ENCODE data around the gene NUCB1.
A peak's percentile ranks its signal among the peaks of the same experiment; 100 is the strongest.

Gene NUCB1

DNA sequence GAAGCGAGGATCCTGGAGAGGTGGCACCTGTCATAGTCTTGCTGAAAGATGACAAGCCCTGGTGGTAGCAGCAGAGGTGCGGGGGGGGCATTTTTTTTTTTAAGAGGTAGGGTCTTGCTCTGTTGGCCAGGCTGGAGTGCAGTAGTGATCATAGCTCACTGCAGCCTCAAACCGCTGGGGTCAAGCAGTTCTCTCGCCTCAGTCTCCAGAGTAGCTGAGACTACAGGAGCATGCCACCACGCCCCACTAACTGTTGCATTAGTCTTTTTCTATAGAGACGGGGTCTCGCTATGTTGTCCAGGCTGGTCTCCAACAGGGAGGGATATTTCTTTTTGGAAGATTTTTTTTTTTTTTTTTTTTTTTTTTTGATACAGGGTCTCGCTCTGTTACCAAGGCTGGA, 57.9 kb downstream of the NUCB1 start:
- H3K27ac ChIP-seq (ENCODE audit: low read depth, low read length): no peak overlapping the region
- H3K27me3 ChIP-seq (ENCODE audit: control insufficient read depth, insufficient read depth, low read length): no peaks in the 10 kb centered on the region
- peaks cover 21% of the 10 kb centered on the region for H3K4me1 ChIP-seq (ENCODE audit: control insufficient read depth, insufficient read depth, low read length)
- H3K9me3 ChIP-seq (ENCODE audit: control insufficient read depth, insufficient read depth, low read depth, low read length): no peaks in the 10 kb centered on the region
- no peak overlapping the region for H3K9ac ChIP-seq (ENCODE audit: low read length)
- H3K4me3 ChIP-seq (ENCODE audit: low read depth, low read length): no peak overlapping the region
- H3K36me3 ChIP-seq (ENCODE audit: control insufficient read depth, insufficient read depth, low read length): peaks cover 40% of the 10 kb centered on the region

DNA sequence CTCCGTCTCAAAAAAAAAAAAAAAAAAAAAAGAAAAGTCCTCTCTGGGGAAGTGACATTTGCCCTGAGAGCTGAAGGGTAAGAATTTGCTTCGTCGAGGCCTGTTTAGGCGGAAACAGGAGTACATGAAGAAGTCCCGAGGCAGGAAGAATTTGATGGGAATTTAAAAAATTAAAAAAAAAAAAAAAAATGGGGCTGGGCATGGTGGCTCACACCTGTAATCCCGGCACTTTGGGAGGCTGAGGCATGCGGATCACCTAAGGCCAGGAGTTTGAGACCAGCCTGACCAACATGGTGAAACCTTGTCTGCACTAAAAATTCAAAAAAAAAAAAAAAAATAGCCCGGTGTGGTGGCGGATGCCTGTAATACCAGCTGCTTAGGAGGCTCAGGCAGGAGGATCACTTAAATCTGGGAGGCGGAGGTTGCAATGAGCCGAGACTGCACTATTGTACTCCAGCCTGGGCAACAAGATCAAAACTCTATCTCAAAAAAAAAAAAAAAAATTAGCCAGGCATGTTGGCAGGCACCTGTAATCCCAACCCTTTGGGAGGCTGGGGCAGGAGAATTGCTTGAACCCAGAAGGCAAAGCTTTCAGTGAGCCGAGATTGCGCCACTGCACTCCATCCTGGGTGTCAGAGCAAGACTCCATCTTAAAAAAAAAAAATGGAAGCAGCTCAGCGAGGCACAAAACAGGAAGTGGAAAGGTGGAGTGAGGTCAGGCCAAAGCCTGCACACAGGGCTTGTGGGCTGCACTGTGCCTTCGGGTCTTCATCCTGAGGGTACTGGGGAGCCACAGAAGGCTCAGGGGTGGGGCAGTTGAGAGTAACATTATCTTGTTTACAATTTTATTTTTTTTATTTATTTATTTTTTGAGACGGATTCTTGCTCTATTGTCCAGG, 59.5 kb downstream of the NUCB1 start:
- no peak overlapping the region for H3K4me3 ChIP-seq (ENCODE audit: low read depth, low read length)
- no peaks in the 10 kb centered on the region for H3K9me3 ChIP-seq (ENCODE audit: control insufficient read depth, insufficient read depth, low read depth, low read length)
- no peaks in the 10 kb centered on the region for H3K27me3 ChIP-seq (ENCODE audit: control insufficient read depth, insufficient read depth, low read length)
- peaks cover 36% of the 10 kb centered on the region for H3K4me1 ChIP-seq (ENCODE audit: control insufficient read depth, insufficient read depth, low read length)
- no peak overlapping the region for H3K27ac ChIP-seq (ENCODE audit: low read depth, low read length)
- no peak overlapping the region for H3K9ac ChIP-seq (ENCODE audit: low read length)
- H3K36me3 ChIP-seq (ENCODE audit: control insufficient read depth, insufficient read depth, low read length): peaks cover 40% of the 10 kb centered on the region

DNA sequence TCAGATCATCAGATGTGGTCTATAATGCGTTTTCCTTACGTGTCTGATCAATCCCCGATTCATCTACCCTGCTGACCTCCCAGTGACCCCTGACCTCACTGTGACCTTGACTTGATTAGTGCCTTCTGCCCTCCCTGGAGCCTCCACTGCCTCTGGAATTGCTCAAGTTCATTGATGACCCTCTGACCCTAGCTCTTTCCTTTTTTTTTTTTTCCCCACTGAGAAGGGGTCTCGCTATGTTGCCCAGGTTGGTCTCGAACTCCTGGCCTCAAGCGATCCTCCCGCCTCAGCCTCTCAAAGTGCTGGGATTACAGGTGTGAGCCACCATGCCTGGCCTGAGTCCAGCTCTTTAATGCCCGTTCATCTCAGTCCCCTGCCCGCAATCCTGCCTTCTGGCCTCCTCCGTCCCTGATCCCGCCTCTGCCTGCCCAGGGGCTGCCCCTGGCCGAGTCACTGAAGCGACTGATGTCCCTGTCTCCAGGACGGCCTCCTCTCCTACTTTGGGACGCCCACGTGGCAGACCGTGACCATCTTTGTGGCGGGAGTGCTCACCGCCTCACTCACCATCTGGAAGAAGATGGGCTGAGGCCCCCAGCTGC, 61.0 kb downstream of the NUCB1 start:
- Histone ChIP-seq H3K27ac (ENCODE audit: low read depth, low read length) (no peak overlapping the region), H3K4me1 (ENCODE audit: control insufficient read depth, insufficient read depth, low read length) (peaks cover 31% of the 10 kb centered on the region), H3K9ac (ENCODE audit: low read length) (no peak overlapping the region), H3K4me3 (ENCODE audit: low read depth, low read length) (no peak overlapping the region), H3K36me3 (ENCODE audit: control insufficient read depth, insufficient read depth, low read length) (peaks cover 40% of the 10 kb centered on the region), H3K9me3 (ENCODE audit: control insufficient read depth, insufficient read depth, low read depth, low read length) (no peaks in the 10 kb centered on the region), H3K27me3 (ENCODE audit: control insufficient read depth, insufficient read depth, low read length) (no peaks in the 10 kb centered on the region)

DNA sequence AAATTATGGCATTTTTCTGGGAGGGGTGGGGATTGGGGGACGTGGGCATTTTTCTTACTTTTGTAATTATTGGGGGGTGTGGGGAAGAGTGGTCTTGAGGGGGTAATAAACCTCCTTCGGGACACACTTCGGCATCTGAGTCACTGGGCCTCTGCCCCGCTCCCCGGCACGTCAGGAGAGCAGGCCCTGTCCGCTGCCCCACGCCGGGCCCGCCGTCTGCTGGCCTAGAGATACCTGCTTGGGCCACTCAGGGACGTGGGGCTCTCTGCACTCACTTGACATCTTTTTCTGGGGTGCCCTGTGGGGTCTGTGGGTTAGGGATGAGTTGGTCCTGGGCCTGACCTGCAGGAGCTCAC, 61.5 kb downstream of the NUCB1 start:
- peaks cover 42% of the 10 kb centered on the region for H3K36me3 ChIP-seq (ENCODE audit: control insufficient read depth, insufficient read depth, low read length)
- peak overlapping the region; percentile 11; the same call in 1 of the 2 replicates for H3K27ac ChIP-seq (ENCODE audit: low read depth, low read length)
- no peak overlapping the region; the same call in 1 of the 2 replicates for H3K4me3 ChIP-seq (ENCODE audit: low read depth, low read length)
- peaks cover 29% of the 10 kb centered on the region for H3K4me1 ChIP-seq (ENCODE audit: control insufficient read depth, insufficient read depth, low read length)
- H3K27me3 ChIP-seq (ENCODE audit: control insufficient read depth, insufficient read depth, low read length): no peaks in the 10 kb centered on the region
- no peaks in the 10 kb centered on the region for H3K9me3 ChIP-seq (ENCODE audit: control insufficient read depth, insufficient read depth, low read depth, low read length)
- peak overlapping the region; percentile 58 for H3K9ac ChIP-seq (ENCODE audit: low read length)

DNA sequence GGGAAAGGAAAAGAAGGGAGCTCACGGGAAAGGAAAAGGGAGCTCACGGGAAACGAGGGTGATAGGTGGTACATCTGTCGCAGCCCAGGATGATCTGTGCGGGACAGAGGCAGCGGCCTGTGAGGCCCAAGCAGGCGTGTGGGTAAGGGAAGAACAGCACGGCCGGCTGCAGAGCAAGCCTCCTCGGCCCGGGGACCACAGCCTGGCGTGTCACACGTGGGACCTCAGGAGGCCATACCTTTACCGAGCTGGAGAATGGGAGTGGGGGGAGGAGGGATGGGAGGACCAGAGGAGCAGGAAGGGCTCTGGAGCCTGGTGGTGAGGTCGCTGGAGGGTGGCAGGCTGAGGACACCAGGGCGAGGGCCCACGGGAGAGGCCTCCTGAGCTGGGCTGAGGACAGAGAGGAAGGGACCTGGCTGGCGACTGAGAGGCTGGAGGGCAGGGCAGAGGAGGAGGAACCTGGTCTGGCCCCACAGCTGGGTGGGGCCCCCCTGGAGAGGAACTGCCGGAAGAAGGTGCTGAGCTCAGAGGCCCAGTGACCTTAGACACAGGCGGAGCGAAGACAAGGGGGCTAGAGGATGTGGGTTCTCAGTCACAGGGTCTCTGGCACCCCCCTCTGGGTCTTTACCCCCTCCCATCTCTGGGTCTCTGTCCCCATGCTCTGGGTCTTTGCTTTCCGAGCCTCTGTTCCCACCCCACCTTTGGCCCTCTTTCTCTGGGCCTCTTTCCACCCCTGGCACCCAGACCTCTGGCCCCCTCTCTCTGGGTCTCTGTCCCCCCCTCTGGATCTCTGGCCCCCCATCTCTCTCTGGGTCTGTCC, 62.1 kb downstream of the NUCB1 start:
- Histone ChIP-seq H3K9ac (ENCODE audit: low read length) (peak overlapping the region; percentile 58), H3K4me3 (ENCODE audit: low read depth, low read length) (peak overlapping the region; percentile 13; the same call in 1 of the 2 replicates), H3K4me1 (ENCODE audit: control insufficient read depth, insufficient read depth, low read length) (peaks cover 29% of the 10 kb centered on the region), H3K9me3 (ENCODE audit: control insufficient read depth, insufficient read depth, low read depth, low read length) (no peaks in the 10 kb centered on the region), H3K27ac (ENCODE audit: low read depth, low read length) (peak overlapping the region; percentile 11; the same call in 1 of the 2 replicates), H3K36me3 (ENCODE audit: control insufficient read depth, insufficient read depth, low read length) (peaks cover 43% of the 10 kb centered on the region), H3K27me3 (ENCODE audit: control insufficient read depth, insufficient read depth, low read length) (no peaks in the 10 kb centered on the region)

DNA sequence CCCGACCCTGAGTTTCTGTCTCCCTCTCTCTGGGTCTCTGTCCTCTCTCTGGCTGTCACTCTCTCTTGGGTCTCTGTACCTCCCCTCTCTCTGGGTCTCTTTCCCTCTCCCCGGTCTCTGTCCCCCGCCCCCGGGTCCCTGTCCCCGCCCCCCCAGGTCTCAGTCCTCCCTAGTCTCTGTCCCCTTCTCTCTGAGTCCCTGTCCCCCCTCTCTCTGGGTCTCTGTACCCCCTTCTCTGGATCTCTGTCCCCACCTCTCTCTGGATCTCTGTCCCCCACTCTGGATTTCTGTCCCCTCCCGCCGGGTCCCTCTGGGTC, 62.7 kb downstream of the NUCB1 start:
- Histone ChIP-seq H3K27me3 (ENCODE audit: control insufficient read depth, insufficient read depth, low read length) (no peaks in the 10 kb centered on the region), H3K4me1 (ENCODE audit: control insufficient read depth, insufficient read depth, low read length) (peaks cover 29% of the 10 kb centered on the region), H3K4me3 (ENCODE audit: low read depth, low read length) (no peak overlapping the region; the same call in 1 of the 2 replicates), H3K9me3 (ENCODE audit: control insufficient read depth, insufficient read depth, low read depth, low read length) (no peaks in the 10 kb centered on the region), H3K27ac (ENCODE audit: low read depth, low read length) (peak overlapping the region; percentile 11; the same call in 1 of the 2 replicates), H3K36me3 (ENCODE audit: control insufficient read depth, insufficient read depth, low read length) (peaks cover 39% of the 10 kb centered on the region), H3K9ac (ENCODE audit: low read length) (peak overlapping the region; percentile 58)

DNA sequence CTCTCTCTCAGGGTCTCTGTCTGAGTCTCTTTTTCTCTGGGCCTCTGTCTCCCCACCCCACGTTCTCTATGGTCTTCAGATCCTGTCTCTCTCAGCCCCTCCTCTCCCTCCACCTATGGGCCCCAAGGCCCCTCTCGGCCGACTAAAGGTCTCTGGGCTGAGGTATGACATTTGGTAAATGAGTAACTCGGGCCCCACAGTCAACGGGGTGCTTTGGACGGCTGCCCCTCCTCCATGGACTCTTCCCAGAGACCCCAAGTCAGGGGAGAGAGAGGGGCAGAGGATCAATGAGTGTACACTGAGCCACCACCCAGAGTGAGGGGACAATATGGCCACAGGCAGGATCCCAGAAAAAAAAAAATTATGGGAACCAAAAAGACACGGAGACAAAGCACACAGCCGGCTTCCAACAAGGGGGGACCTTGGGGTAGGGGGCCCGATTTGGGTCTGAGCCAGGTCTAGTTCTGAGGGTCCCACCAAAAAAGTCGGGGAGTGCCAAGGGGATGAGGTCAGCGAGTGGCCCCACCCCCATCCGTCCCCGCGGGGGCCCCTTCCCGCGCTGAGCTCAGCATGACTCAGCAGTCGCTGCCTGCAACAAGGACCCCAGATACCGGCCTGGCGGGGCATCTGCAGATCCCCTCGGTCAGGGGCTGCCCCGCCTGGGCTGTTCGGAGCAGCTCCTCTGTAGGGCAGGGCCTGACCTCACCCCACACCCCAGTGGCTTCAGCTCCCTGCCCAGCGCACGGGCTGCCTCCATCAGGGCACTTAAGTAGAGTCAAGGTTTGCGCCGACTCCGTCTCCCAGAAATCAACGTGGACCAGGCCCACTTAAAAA, 63.5 kb downstream of the NUCB1 start:
- peaks cover 37% of the 10 kb centered on the region for H3K36me3 ChIP-seq (ENCODE audit: control insufficient read depth, insufficient read depth, low read length)
- peak overlapping the region; percentile 55 for H3K4me3 ChIP-seq (ENCODE audit: low read depth, low read length)
- H3K9me3 ChIP-seq (ENCODE audit: control insufficient read depth, insufficient read depth, low read depth, low read length): no peaks in the 10 kb centered on the region
- peaks cover 29% of the 10 kb centered on the region for H3K4me1 ChIP-seq (ENCODE audit: control insufficient read depth, insufficient read depth, low read length)
- H3K27me3 ChIP-seq (ENCODE audit: control insufficient read depth, insufficient read depth, low read length): no peaks in the 10 kb centered on the region
- H3K9ac ChIP-seq (ENCODE audit: low read length): peak overlapping the region; percentile 98
- peak overlapping the region; percentile 95 for H3K27ac ChIP-seq (ENCODE audit: low read depth, low read length)

DNA sequence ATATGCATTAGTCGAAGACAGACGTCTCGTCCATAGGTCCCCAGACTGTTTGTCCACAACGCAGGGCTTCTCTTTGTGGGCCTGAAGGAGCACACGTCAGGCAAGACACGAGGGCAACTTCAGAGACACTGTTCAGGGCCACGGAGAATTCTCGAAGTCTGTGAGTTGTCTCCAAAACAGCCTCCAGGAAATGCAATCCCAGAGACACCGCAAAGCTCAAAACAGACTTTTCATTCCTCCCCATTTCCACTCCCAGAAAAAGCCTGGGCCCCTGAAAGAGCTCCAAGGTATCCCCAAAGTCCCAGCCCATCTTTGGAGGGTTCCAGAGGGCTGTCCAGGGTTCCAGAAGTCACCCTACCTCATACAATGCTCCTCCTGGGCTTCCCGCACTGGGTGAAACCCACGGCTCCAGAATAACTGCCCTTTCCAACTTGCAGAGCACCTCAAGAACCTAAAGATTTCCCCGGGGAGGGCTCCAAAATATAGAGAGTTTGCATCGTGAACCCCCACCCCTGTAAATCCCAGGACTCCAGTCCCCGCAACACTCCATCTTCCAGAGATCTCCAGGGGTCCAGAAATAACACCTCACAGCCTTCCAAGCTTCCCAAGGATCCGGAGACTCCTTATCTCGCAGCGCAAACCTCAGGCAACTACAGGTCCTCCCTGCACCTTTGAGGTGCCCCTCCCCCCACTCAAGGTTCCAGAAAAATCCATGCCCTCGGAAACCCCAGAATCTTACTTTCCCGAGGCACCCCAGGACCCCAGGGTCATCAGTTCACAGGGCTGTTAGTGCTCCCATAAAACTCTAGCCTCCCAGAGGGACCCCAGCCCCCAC, 64.3 kb downstream of the NUCB1 start:
- Histone ChIP-seq H3K9ac (ENCODE audit: low read length) (peak overlapping the region; percentile 98), H3K27me3 (ENCODE audit: control insufficient read depth, insufficient read depth, low read length) (no peaks in the 10 kb centered on the region), H3K9me3 (ENCODE audit: control insufficient read depth, insufficient read depth, low read depth, low read length) (no peaks in the 10 kb centered on the region), H3K4me1 (ENCODE audit: control insufficient read depth, insufficient read depth, low read length) (peaks cover 29% of the 10 kb centered on the region), H3K36me3 (ENCODE audit: control insufficient read depth, insufficient read depth, low read length) (peaks cover 43% of the 10 kb centered on the region), H3K27ac (ENCODE audit: low read depth, low read length) (peak overlapping the region; percentile 95), H3K4me3 (ENCODE audit: low read depth, low read length) (peak overlapping the region; percentile 55)

DNA sequence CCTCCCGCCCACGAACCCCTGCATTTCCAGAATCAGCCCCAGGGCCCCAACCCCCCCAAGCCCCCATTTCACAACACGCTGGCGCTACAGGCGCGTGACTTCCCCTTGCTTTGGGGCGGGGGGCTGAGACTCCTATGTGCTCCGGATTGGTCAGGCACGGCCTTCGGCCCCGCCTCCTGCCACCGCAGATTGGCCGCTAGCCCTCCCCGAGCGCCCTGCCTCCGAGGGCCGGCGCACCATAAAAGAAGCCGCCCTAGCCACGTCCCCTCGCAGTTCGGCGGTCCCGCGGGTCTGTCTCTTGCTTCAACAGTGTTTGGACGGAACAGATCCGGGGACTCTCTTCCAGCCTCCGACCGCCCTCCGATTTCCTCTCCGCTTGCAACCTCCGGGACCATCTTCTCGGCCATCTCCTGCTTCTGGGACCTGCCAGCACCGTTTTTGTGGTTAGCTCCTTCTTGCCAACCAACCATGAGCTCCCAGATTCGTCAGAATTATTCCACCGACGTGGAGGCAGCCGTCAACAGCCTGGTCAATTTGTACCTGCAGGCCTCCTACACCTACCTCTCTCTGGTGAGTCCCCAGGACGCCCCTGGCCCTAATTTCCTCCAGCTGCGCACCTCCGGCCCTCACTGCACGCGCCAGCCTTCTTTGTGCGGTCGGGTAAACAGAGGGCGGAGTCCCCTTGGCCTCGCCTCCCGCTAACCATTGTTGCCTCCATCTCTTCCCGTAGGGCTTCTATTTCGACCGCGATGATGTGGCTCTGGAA, 65.1 kb downstream of the NUCB1 start, which contains the start of gene FTL:
Gene FTL, plus strand, starts transcription at position 270 of the 766 bp plus-strand sequence. Its CDS starts 199 bp downstream, at position 469.
- Histone ChIP-seq H3K9ac (ENCODE audit: low read length) (peak within 1 kb of the TSS; percentile 98), H3K9me3 (ENCODE audit: control insufficient read depth, insufficient read depth, low read depth, low read length) (no peaks in the 10 kb centered on the region), H3K4me3 (ENCODE audit: low read depth, low read length) (peak within 1 kb of the TSS; percentile 96), H3K4me1 (ENCODE audit: control insufficient read depth, insufficient read depth, low read length) (peaks cover 30% of the 10 kb centered on the region), H3K27me3 (ENCODE audit: control insufficient read depth, insufficient read depth, low read length) (no peaks in the 10 kb centered on the region), H3K27ac (ENCODE audit: low read depth, low read length) (peak within 1 kb of the TSS; percentile 95), H3K36me3 (ENCODE audit: control insufficient read depth, insufficient read depth, low read length) (peaks cover 43% of the 10 kb centered on the region)

Measured in HUES6 (cell line).